Trophoblast cell (in vitro differentiated cells and primary cell): Measurements from ENCODE around the gene DDX31.

Experiments used
- DNase-seq, 2 donors: peaks; one replicate each; pipeline ENCODE4 v3.0.0-alpha.2; 2016
- H2AFZ ChIP-seq: 2 replicates; pipeline ENCODE4 v1.6.1; 2013; ENCODE audit warnings: low read length, moderate library complexity, mild to moderate bottlenecking; ENCODE audit not compliant: insufficient read depth, poor library complexity
- H2AK5ac ChIP-seq: 2 replicates; pipeline ENCODE4 v1.6.1; 2013; ENCODE audit warnings: mild to moderate bottlenecking, low read length
- H2BK120ac ChIP-seq: 2 replicates; pipeline ENCODE4 v1.6.1; 2013; ENCODE audit warnings: low read length, mild to moderate bottlenecking, moderate library complexity; ENCODE audit not compliant: insufficient read depth, poor library complexity
- H2BK12ac ChIP-seq: 2 replicates; pipeline ENCODE4 v1.6.1; 2013; ENCODE audit warnings: mild to moderate bottlenecking, low read length, moderate library complexity
- H2BK5ac ChIP-seq: 2 replicates; pipeline ENCODE4 v1.6.1; 2013; ENCODE audit warnings: low read length, low read depth, moderate library complexity, mild to moderate bottlenecking; ENCODE audit not compliant: poor library complexity
- H3K14ac ChIP-seq: 2 replicates; pipeline ENCODE4 v1.6.1; 2013; ENCODE audit warnings: mild to moderate bottlenecking, low read length
- H3K18ac ChIP-seq: 2 replicates; pipeline ENCODE4 v1.6.1; 2013; ENCODE audit warnings: mild to moderate bottlenecking, low read length
- H3K23ac ChIP-seq: 2 replicates; pipeline ENCODE4 v1.6.1; 2013; ENCODE audit warnings: low read length
- H3K27ac ChIP-seq: 2 replicates; pipeline ENCODE4 v1.5.1; 2013; ENCODE audit warnings: low read depth, mild to moderate bottlenecking, inconsistent platforms, low read length, moderate library complexity
- H3K27me3 ChIP-seq: 2 replicates; pipeline ENCODE4 v1.6.1; 2013; ENCODE audit warnings: inconsistent platforms, mild to moderate bottlenecking, low read length, moderate library complexity; ENCODE audit not compliant: insufficient read depth
- H3K36me3 ChIP-seq, 2 experiments: 1 replicate in 1 of 2; 2 replicates in 1 of 2; pipeline ENCODE4 v1.6.1; 2013; ENCODE audit warnings: low read length in 2 of 2, mild to moderate bottlenecking in 2 of 2, moderate library complexity in 1 of 2; ENCODE audit not compliant: insufficient read depth in 2 of 2, control insufficient read depth in 1 of 2
- H3K4ac ChIP-seq: 2 replicates; pipeline ENCODE4 v1.6.1; 2013; ENCODE audit warnings: low read depth, mild to moderate bottlenecking, low read length, moderate library complexity
- H3K4me1 ChIP-seq, 2 experiments: 1 replicate in 1 of 2; 2 replicates in 1 of 2; pipeline ENCODE4 v1.6.1; 2013; ENCODE audit warnings: low read length in 2 of 2, mild to moderate bottlenecking in 2 of 2, moderate library complexity in 1 of 2; ENCODE audit not compliant: insufficient read depth in 2 of 2, control insufficient read depth in 1 of 2
- H3K4me2 ChIP-seq: 2 replicates; pipeline ENCODE4 v1.6.1; 2013; ENCODE audit warnings: inconsistent platforms, mild to moderate bottlenecking, low read length, moderate library complexity
- H3K4me3 ChIP-seq: 2 replicates; pipeline ENCODE4 v1.5.1; 2013; ENCODE audit warnings: mild to moderate bottlenecking, low read depth, low read length, inconsistent platforms
- H3K79me1 ChIP-seq: one replicate; pipeline ENCODE4 v1.6.1; 2013; ENCODE audit warnings: low read length
- H3K79me2 ChIP-seq: 2 replicates; pipeline ENCODE4 v1.6.1; 2013; ENCODE audit warnings: low read length, mild to moderate bottlenecking; ENCODE audit not compliant: control insufficient read depth, insufficient read depth, poor library complexity
- H3K9ac ChIP-seq: 2 replicates; pipeline ENCODE4 v1.6.1; 2013; ENCODE audit warnings: mild to moderate bottlenecking, low read length
- H3K9me3 ChIP-seq: 2 replicates; pipeline ENCODE4 v1.6.1; 2013; ENCODE audit warnings: low read depth, mild to moderate bottlenecking, control low read depth, inconsistent platforms, low read length; ENCODE audit not compliant: insufficient read depth
- H4K12ac ChIP-seq: 2 replicates; pipeline ENCODE4 v1.6.1; 2013; ENCODE audit warnings: low read depth, mild to moderate bottlenecking, low read length, moderate library complexity
- H4K8ac ChIP-seq: 2 replicates; pipeline ENCODE4 v1.6.1; 2013; ENCODE audit warnings: low read depth, mild to moderate bottlenecking, low read length, moderate library complexity
- H4K91ac ChIP-seq: one replicate; pipeline ENCODE4 v1.6.1; 2013; ENCODE audit warnings: low read depth, mild to moderate bottlenecking, low read length, moderate library complexity
- WGBS: extraction: QIAGEN DNeasy Blood & Tissue Kit; methylation state at CpG from one replicate; pipeline ENCODE4 v1.1.7; 2013; ENCODE audit warnings: missing lambda C conversion rate; ENCODE audit not compliant: insufficient read length, insufficient coverage; ENCODE audit errors: extremely low coverage; 5-methylcytosine and 5-hydroxymethylcytosine counted together

DDX31 gene

GRCh38 chr9:132582786-132583583 is 86.8 kb downstream of the DDX31 start:
- peaks cover 10% of the 10 kb centered on the region for H3K9me3 ChIP-seq
- no peak overlapping the region for H2AK5ac ChIP-seq
- peaks cover 92% of the 10 kb centered on the region for H3K27me3 ChIP-seq
- H3K4me1 ChIP-seq, result no peaks in the 10 kb centered on the region
- H3K4ac ChIP-seq, result no peak overlapping the region
- no peaks in the 10 kb centered on the region for H3K79me2 ChIP-seq
- H3K27ac ChIP-seq, result no peak overlapping the region
- no peak overlapping the region for H3K4me2 ChIP-seq
- H2BK5ac ChIP-seq, result no peak overlapping the region
- no peak overlapping the region for H4K12ac ChIP-seq
- no peak overlapping the region for H3K9ac ChIP-seq
- no peaks in the 10 kb centered on the region for H3K36me3 ChIP-seq
- no peak overlapping the region for H2BK120ac ChIP-seq
- H3K79me1 ChIP-seq, result no peaks in the 10 kb centered on the region
- H2BK12ac ChIP-seq, result no peak overlapping the region
- no peak overlapping the region for H3K14ac ChIP-seq
- no peak overlapping the region for H3K23ac ChIP-seq
- H3K18ac ChIP-seq, result no peak overlapping the region
- H3K4me3 ChIP-seq, result no peak overlapping the region
- no CpG with 5 or more reads among the region's 37 CpGs for WGBS
- H4K8ac ChIP-seq, result no peak overlapping the region
- DNase-seq, result no peak
- no peak overlapping the region for H4K91ac ChIP-seq
- H2AFZ ChIP-seq, result no peak overlapping the region

- no CpG with 5 or more reads among the region's 36 CpGs for WGBS
- no peak within 1 kb of the TSS for H4K12ac ChIP-seq
These were observed 87.5 kb downstream of the DDX31 start, which contains the start of gene BARHL1 for GRCh38 chr9:132582276-132582785. Gene BARHL1, plus strand, starts transcription at chr9:132582606. Its CDS starts 192 bp downstream, at chr9:132582798.

GRCh38 chr9:132579427-132579798 is 90.4 kb downstream of the DDX31 start:
- no peak overlapping the region for H4K91ac ChIP-seq
- H3K9ac ChIP-seq, result no peak overlapping the region
- peaks cover 70% of the 10 kb centered on the region for H3K27me3 ChIP-seq
- no peaks in the 10 kb centered on the region for H3K36me3 ChIP-seq
- no peak overlapping the region for H3K4me2 ChIP-seq
- no peak overlapping the region for H3K14ac ChIP-seq
- no peak overlapping the region for H3K4me3 ChIP-seq
- H3K18ac ChIP-seq, result no peak overlapping the region
- no peak for DNase-seq
- no peak overlapping the region for H2AK5ac ChIP-seq
- no peaks in the 10 kb centered on the region for H3K79me1 ChIP-seq
- no peaks in the 10 kb centered on the region for H3K4me1 ChIP-seq
- H4K8ac ChIP-seq, result no peak overlapping the region
- no peaks in the 10 kb centered on the region for H3K79me2 ChIP-seq
- H3K23ac ChIP-seq, result no peak overlapping the region
- no peak overlapping the region for H2BK5ac ChIP-seq
- no peak overlapping the region for H3K27ac ChIP-seq
- H3K4ac ChIP-seq, result no peak overlapping the region
- H2BK12ac ChIP-seq, result no peak overlapping the region
- H2AFZ ChIP-seq, result no peak overlapping the region
- no peak overlapping the region for H2BK120ac ChIP-seq
- WGBS, result no CpG with 5 or more reads among the region's 15 CpGs
- no peak overlapping the region for H4K12ac ChIP-seq
- H3K9me3 ChIP-seq, result peaks cover 7% of the 10 kb centered on the region

More at GRCh38 chr9:132582276-132582785, 87.5 kb downstream of the DDX31 start, which contains the start of gene BARHL1:
- no peak within 1 kb of the TSS for H3K27ac ChIP-seq
- H2BK12ac ChIP-seq, result no peak within 1 kb of the TSS
- no peak within 1 kb of the TSS for H3K4ac ChIP-seq
- H3K79me2 ChIP-seq, result no peaks in the 10 kb centered on the region
- H3K4me3 ChIP-seq, result no peak within 1 kb of the TSS
- no peak within 1 kb of the TSS for H2BK120ac ChIP-seq
- H3K18ac ChIP-seq, result no peak within 1 kb of the TSS
- H3K4me2 ChIP-seq, result no peak within 1 kb of the TSS
- H4K8ac ChIP-seq, result no peak within 1 kb of the TSS
- DNase-seq, result no peak
- H3K14ac ChIP-seq, result no peak within 1 kb of the TSS
- H2BK5ac ChIP-seq, result no peak within 1 kb of the TSS
- H3K4me1 ChIP-seq, result no peaks in the 10 kb centered on the region
- H3K79me1 ChIP-seq, result no peaks in the 10 kb centered on the region
- no peaks in the 10 kb centered on the region for H3K36me3 ChIP-seq
- H3K23ac ChIP-seq, result no peak within 1 kb of the TSS
- peaks cover 10% of the 10 kb centered on the region for H3K9me3 ChIP-seq
- no peak within 1 kb of the TSS for H3K9ac ChIP-seq
- no peak within 1 kb of the TSS for H2AFZ ChIP-seq
- H3K27me3 ChIP-seq, result peaks cover 90% of the 10 kb centered on the region
- H4K91ac ChIP-seq, result no peak within 1 kb of the TSS
- no peak within 1 kb of the TSS for H2AK5ac ChIP-seq

GRCh38 chr9:132578367-132578932 is 91.3 kb downstream of the DDX31 start:
- Histone ChIP-seq H4K8ac (no peak overlapping the region), H3K9ac (no peak overlapping the region), H3K9me3 (peaks cover 7% of the 10 kb centered on the region), H3K18ac (no peak overlapping the region), H3K4ac (no peak overlapping the region), H2BK12ac (no peak overlapping the region), H2AFZ (no peak overlapping the region), H4K91ac (no peak overlapping the region), H3K79me1 (no peaks in the 10 kb centered on the region), H3K79me2 (no peaks in the 10 kb centered on the region), H3K4me3 (no peak overlapping the region), H3K4me2 (no peak overlapping the region), H2AK5ac (no peak overlapping the region), H3K36me3 (no peaks in the 10 kb centered on the region), H4K12ac (no peak overlapping the region), H3K4me1 (no peaks in the 10 kb centered on the region), H2BK120ac (no peak overlapping the region), H3K23ac (no peak overlapping the region), H3K14ac (no peak overlapping the region), H3K27me3 (peaks cover 62% of the 10 kb centered on the region), H2BK5ac (no peak overlapping the region), H3K27ac (no peak overlapping the region)
- WGBS, result no CpG with 5 or more reads among the region's 7 CpGs
- no peak for DNase-seq
